ENCODE data around the gene CACNB2.
"Not testable (repeated sequence)": the region's sequence is repeated elsewhere in the genome, so short reads cannot be mapped to it uniquely, and the experiment has no call there.

The CACNB2 gene

GRCh38 chr10:18429335-18429734 is 289.1 kb downstream of the CACNB2 start:
- no peak for DNase-seq (ENCODE audit: extremely low spot score)
- POLR2A ChIA-PET = no interaction called here
- CTCF ChIA-PET = interaction anchor here (1.0 kb wide), 1 partner anchor 14 kb away, joined by 3 read pairs; no protein-coding TSS in a partner anchor
- TF ChIP-seq CTCF (IDR thresholded peaks at IDR 0.05; ENCODE audit: control extremely low read depth, extremely low read depth, low read depth, missing control alignments) = no peak

- POLR2A ChIA-PET = no interaction called here
- CTCF ChIA-PET = no interaction called here
- no peak for TF ChIP-seq CTCF (IDR thresholded peaks at IDR 0.05; ENCODE audit: control extremely low read depth, extremely low read depth, low read depth, missing control alignments)
- DNase-seq (ENCODE audit: extremely low spot score) = no peak
Observed at GRCh38 chr10:18436902-18437301, 296.7 kb downstream of the CACNB2 start.

- CTCF ChIA-PET = no interaction called here
- DNase-seq (ENCODE audit: extremely low spot score) = no peak
- POLR2A ChIA-PET = no interaction called here
- no peak for TF ChIP-seq CTCF (IDR thresholded peaks at IDR 0.05; ENCODE audit: control extremely low read depth, extremely low read depth, low read depth, missing control alignments)
Observed at GRCh38 chr10:18437486-18437885, 297.3 kb downstream of the CACNB2 start.

GRCh38 chr10:18438361-18439126 is 298.3 kb downstream of the CACNB2 start:
- ChIA-PET POLR2A (no interaction called here), CTCF (no interaction called here)
- no peak for TF ChIP-seq CTCF (IDR thresholded peaks at IDR 0.05; ENCODE audit: control extremely low read depth, extremely low read depth, low read depth, missing control alignments)
- DNase-seq (ENCODE audit: extremely low spot score) = no peak

GRCh38 chr10:18439601-18440000 is 299.4 kb downstream of the CACNB2 start:
- TF ChIP-seq CTCF (IDR thresholded peaks at IDR 0.05; ENCODE audit: control extremely low read depth, extremely low read depth, low read depth, missing control alignments) = no peak
- DNase-seq (ENCODE audit: extremely low spot score) = no peak
- ChIA-PET CTCF (interaction anchor here (1.7 kb wide), 1 partner anchor 12 kb away, joined by 6 read pairs; no protein-coding TSS in a partner anchor), POLR2A (no interaction called here)

GRCh38 chr10:18445635-18446034 is 305.4 kb downstream of the CACNB2 start:
- DNase-seq (ENCODE audit: extremely low spot score); CTCF ChIA-PET; POLR2A ChIA-PET: not testable (repeated sequence)

GRCh38 chr10:18446205-18446604 is 306.0 kb downstream of the CACNB2 start:
- TF ChIP-seq CTCF (IDR thresholded peaks at IDR 0.05; ENCODE audit: control extremely low read depth, extremely low read depth, low read depth, missing control alignments) = no peak
- no peak for DNase-seq (ENCODE audit: extremely low spot score)
- ChIA-PET POLR2A (no interaction called here), CTCF (no interaction called here)

Data from GM10248 (cell line).